ENCODE data around the gene DLGAP5.

Gene DLGAP5

DNA sequence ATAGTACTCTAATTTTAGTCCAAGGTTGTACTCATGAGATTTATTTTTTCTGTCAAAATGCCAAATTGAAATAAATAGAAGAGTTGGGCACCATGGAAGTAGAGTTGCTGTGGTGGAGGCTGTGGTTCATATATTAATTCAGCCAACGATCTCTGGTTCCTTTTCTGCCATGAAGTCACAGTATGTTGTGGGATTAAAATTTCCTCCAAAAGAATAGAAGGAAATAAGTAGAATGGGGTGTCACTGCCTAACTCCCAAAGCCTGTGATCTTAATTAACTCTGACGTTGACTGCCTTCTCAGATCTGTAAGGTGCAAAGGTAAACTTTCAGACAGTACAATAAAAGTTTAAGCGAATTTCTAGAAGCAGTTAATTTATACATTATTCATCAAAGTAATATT lies 42.2 kb upstream of the DLGAP5 start:
- Histone ChIP-seq H3K36me3 (ENCODE audit: control insufficient read depth, insufficient read depth, low read length) (peaks cover 3% of the 10 kb centered on the region), H3K27me3 (ENCODE audit: control insufficient read depth, insufficient read depth, low read length) (no peaks in the 10 kb centered on the region), H2AFZ (no peak overlapping the region), H3K9me3 (ENCODE audit: control insufficient read depth, low read length) (no peaks in the 10 kb centered on the region), H3K4me2 (ENCODE audit: low read length) (no peak overlapping the region), H3K4me1 (no peaks in the 10 kb centered on the region), H3K27ac (no peak overlapping the region), H3K4me3 (ENCODE audit: low read depth, low read length) (no peak overlapping the region), H3K9ac (no peak overlapping the region), H3K79me2 (no peaks in the 10 kb centered on the region)
- TF ChIP-seq, protein P1, sequence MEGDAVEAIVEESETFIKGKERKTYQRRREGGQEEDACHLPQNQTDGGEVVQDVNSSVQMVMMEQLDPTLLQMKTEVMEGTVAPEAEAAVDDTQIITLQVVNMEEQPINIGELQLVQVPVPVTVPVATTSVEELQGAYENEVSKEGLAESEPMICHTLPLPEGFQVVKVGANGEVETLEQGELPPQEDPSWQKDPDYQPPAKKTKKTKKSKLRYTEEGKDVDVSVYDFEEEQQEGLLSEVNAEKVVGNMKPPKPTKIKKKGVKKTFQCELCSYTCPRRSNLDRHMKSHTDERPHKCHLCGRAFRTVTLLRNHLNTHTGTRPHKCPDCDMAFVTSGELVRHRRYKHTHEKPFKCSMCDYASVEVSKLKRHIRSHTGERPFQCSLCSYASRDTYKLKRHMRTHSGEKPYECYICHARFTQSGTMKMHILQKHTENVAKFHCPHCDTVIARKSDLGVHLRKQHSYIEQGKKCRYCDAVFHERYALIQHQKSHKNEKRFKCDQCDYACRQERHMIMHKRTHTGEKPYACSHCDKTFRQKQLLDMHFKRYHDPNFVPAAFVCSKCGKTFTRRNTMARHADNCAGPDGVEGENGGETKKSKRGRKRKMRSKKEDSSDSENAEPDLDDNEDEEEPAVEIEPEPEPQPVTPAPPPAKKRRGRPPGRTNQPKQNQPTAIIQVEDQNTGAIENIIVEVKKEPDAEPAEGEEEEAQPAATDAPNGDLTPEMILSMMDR (IDR thresholded peaks at IDR 0.05), result no peak

GRCh38 chr14:55228261-55228660 lies 36.9 kb upstream of the DLGAP5 start:
- Histone ChIP-seq H3K27ac (no peak overlapping the region), H2AFZ (no peak overlapping the region), H3K9ac (no peak overlapping the region), H3K79me2 (no peaks in the 10 kb centered on the region), H3K36me3 (ENCODE audit: control insufficient read depth, insufficient read depth, low read length) (no peaks in the 10 kb centered on the region), H3K4me1 (no peaks in the 10 kb centered on the region), H3K4me3 (ENCODE audit: low read depth, low read length) (no peak overlapping the region), H3K27me3 (ENCODE audit: control insufficient read depth, insufficient read depth, low read length) (no peaks in the 10 kb centered on the region), H3K9me3 (ENCODE audit: control insufficient read depth, low read length) (no peaks in the 10 kb centered on the region), H3K4me2 (ENCODE audit: low read length) (no peak overlapping the region)
- TF ChIP-seq, protein P1 (IDR thresholded peaks at IDR 0.05), result no peak

DNA sequence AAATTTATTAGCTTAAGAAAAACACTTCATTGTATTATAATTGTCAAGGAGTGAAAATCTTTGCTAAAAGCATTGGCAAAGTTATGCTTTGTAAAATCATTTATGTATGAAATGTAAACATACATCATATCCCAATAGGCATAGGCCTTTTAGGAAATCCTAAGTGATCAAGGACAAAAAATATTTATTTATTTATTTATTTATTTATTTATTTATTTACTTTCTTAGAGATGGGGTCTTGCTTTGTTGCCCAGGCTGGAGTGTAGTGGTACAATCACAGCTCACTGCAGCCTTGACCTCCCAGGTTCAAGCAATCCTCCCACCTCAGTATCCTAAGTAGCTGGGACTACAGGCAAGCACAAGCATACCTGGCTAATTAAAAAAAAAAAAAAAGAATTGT lies 32.0 kb upstream of the DLGAP5 start:
- Histone ChIP-seq H3K79me2 (no peaks in the 10 kb centered on the region), H3K27me3 (ENCODE audit: control insufficient read depth, insufficient read depth, low read length) (no peaks in the 10 kb centered on the region), H3K9ac (no peak overlapping the region), H3K4me3 (ENCODE audit: low read depth, low read length) (no peak overlapping the region), H3K27ac (no peak overlapping the region), H3K36me3 (ENCODE audit: control insufficient read depth, insufficient read depth, low read length) (no peaks in the 10 kb centered on the region), H3K4me1 (no peaks in the 10 kb centered on the region), H2AFZ (no peak overlapping the region), H3K4me2 (ENCODE audit: low read length) (no peak overlapping the region), H3K9me3 (ENCODE audit: control insufficient read depth, low read length) (no peaks in the 10 kb centered on the region)
- TF ChIP-seq, protein P1 (IDR thresholded peaks at IDR 0.05), result no peak

DNA sequence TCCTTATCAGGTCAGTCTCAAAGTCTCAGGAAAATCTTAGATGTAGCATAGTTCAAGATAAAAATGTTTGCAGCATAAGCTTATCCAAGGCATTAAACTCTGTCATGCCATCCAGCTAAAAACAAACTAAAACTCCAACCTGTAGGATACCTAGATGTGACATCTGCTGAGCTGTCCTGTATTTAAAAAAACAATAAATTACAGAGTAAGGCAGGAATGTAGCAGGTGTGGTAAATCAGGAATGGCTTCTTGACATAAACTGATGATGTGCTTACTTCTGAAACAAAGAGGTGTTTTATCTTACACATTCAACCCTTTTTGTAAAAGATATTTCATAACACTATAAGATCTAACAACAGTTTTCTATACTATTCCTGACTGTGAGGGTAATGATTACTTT lies 30.6 kb upstream of the DLGAP5 start:
- Histone ChIP-seq H3K4me1 (no peaks in the 10 kb centered on the region), H3K79me2 (no peaks in the 10 kb centered on the region), H3K27me3 (ENCODE audit: control insufficient read depth, insufficient read depth, low read length) (no peaks in the 10 kb centered on the region), H2AFZ (no peak overlapping the region), H3K9ac (no peak overlapping the region), H3K4me2 (ENCODE audit: low read length) (no peak overlapping the region), H3K27ac (no peak overlapping the region), H3K4me3 (ENCODE audit: low read depth, low read length) (no peak overlapping the region), H3K36me3 (ENCODE audit: control insufficient read depth, insufficient read depth, low read length) (no peaks in the 10 kb centered on the region), H3K9me3 (ENCODE audit: control insufficient read depth, low read length) (no peaks in the 10 kb centered on the region)
- TF ChIP-seq, protein P1 (IDR thresholded peaks at IDR 0.05), result no peak

- Histone ChIP-seq H3K36me3 (ENCODE audit: control insufficient read depth, insufficient read depth, low read length) (no peaks in the 10 kb centered on the region), H3K27me3 (ENCODE audit: control insufficient read depth, insufficient read depth, low read length) (no peaks in the 10 kb centered on the region), H3K79me2 (no peaks in the 10 kb centered on the region), H3K4me2 (ENCODE audit: low read length) (no peak overlapping the region), H3K9me3 (ENCODE audit: control insufficient read depth, low read length) (no peaks in the 10 kb centered on the region), H3K4me3 (ENCODE audit: low read depth, low read length) (no peak overlapping the region), H3K27ac (no peak overlapping the region), H3K9ac (no peak overlapping the region), H2AFZ (no peak overlapping the region), H3K4me1 (no peaks in the 10 kb centered on the region)
- TF ChIP-seq, protein P1 (IDR thresholded peaks at IDR 0.05), result no peak
These were observed 29.8 kb upstream of the DLGAP5 start for GRCh38 chr14:55221186-55221585.
